HG03139 (cell line): ENCODE data around the gene FUCA1.
"Not testable (repeated sequence)": the region's sequence is repeated elsewhere in the genome, so short reads cannot be mapped to it uniquely, and the experiment has no call there.

ENCODE experiments used
- ATAC-seq: cut with Tn5 transposase; IDR thresholded peaks from one replicate; pipeline ENCODE4 v1.9.1; 2021; ENCODE audit not compliant: unreplicated experiment

Gene FUCA1

DNA sequence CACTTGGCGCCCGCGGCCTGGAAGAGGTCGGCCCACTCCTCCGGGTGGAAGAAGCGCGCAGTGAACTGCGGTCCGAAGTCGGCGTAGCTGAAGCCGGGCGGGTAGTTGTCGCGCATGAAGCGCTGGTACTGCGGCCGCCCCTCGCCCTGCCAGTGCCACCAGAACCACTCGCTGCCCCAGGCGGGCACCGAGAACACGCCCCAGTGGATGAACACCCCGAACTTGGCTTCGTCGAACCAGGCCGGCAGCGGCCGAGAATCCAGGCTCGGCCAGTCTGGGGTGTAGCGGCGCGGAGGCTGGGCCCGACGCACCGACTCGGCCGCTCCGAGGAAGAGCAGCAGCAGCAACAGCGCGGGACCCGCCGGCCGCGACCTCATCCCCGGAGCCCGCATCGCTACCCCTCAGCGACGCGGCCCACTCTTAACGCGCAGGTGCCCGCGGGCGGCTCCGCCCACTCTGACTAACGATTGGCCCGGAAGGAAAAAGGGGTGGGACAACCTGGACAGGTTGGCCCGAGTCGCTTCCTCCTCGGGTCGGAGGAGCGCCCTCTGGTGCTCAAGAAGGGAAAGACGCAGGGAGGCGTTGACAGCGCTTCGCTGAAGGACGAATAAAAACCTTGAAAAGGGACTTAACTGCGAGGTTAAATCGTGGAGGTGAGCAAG is at the start of gene FUCA1:
Gene FUCA1 (minus strand): TSS at position 396 of the 662 bp plus-strand sequence. CDS start 4 bp downstream, at position 392.
- ATAC-seq, result peak; percentile 80

DNA sequence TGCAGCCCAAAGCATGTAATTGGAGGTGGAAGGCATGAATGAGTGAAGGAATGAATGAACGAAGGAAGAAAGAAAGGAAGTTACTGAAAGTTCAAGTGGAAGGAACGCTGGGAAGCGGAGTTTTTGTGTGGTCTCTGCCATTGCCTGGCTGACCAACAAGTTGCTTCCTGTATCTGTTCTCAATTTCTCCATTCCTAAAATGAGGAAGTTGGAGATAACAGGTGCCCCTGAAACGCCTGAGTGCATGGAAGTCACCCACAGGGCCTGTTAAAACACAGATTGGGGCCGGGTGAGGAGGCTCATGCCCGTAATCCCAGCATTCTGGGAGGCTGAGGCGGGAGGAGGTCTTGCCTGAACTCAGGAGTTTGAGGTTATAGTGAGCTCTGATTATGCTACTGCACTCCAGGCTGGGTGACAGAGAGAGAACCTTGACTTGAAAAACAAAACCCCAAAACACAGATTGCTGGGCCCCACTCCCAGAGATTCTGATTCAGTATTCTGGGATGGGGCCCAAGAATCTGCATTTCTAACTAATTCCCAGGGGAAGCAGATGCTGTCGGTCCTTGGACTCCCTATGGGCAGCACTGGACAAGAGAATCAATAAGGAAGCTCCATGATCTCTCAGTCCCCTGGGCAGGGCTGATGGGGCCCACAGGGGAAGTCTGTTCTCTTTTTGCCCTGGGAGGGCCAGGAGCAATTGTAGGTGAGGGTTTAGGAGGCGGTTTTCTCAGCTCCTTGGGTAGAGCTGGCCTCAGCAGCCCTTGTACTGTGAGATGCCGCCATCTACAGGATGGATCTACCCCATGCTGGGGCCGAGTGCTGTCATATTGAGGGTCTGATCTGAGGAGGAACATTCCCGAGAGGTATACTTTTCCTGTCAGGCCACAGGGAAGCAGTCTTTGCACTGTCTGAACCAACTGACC is 48.4 kb upstream of the FUCA1 start:
- ATAC-seq, result peak; percentile 46

DNA sequence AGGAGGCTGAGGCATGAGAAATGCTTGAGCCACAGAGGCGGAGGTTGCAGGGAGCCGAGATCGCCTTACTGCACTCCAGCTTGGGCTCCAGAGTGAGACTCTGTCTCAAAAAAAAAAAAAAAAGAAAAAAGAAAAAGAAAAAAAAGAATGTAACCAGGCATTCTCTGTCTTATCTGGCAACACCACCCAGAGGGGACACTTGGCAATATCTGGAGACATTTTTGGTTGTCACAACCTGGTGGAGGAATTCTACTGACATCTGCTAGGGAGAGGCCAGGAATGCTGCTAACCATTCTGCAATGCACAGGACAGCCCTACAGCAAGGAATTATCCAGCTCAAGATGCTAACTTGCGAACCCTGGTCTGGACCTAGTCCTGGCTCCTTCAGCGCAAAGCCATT is 47.4 kb upstream of the FUCA1 start:
- ATAC-seq, result no peak

DNA sequence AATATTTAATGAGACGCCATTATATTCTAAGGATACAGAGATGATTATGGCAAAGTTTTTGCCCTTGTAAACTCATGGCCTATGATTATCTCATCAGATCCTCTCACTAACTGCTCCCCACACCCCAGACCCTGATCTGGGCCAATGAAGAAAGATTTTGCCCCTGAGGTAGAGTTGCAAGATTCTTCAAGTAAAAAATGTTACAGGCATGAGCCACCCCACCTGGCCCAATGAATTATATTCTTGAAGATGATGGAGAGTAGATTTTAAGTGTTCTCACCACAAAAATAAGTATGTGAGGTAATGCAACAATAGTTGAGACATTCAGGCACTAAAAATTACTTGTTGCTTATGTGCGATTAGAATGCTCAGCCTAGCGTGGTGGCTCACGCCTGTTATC is 46.8 kb upstream of the FUCA1 start:
- ATAC-seq, result no peak

DNA sequence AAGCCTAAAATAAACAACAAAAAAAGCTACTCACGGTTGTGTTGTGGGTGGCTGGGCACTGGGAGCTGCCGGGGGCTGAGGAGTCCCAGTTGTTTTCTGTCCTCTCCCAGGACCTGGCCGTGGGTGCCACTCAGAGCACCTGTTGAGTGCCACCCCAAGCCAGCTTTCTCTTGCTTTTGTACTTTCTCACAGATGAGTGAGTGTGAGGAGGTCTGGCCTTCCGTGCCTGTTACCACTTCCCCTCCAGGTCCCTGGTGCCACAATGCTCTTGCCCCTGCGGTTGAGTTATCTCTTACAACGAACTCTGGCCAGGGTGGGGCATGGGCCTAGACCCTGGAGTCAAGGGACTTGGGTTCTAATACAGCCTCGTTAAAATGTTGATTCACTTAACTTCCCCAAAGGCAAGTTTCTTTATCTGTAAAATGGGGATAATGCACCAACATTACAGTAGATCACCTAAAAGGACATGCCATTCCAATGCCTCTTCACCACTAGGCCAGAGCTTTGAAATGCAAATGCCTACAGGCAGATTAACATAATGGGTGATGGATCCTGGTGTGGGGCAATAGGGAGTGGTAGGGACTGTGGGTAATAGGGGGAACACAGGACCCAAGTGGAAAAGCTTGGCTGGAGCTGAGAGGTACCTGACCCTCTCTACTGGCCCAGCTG is 45.3 kb upstream of the FUCA1 start, which contains the start of gene CNR2:
Gene CNR2 (minus strand): TSS at position 151 of the 669 bp plus-strand sequence. CDS start 37,745 bp downstream, outside the sequence.
- ATAC-seq, result no peak

DNA sequence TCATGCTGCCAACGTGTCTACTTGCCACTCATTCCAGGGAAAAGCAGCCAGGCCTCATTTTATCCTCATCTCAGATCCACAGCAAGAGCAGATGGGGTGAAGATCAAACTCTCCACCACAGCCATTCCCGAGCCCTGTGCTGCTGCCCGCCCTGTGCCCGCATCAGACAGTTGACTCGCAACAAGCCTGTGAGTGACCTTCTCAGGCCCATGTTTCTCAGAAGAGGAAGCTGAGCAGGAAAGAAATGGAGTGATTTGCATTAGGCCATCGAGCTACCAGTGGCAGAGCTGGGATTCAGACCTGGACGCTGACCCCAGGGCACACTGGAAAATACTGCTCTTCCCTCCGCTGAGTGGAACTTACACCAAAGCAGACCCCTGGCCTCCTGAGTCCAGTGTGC is 43.8 kb upstream of the FUCA1 start:
- no peak for ATAC-seq

DNA sequence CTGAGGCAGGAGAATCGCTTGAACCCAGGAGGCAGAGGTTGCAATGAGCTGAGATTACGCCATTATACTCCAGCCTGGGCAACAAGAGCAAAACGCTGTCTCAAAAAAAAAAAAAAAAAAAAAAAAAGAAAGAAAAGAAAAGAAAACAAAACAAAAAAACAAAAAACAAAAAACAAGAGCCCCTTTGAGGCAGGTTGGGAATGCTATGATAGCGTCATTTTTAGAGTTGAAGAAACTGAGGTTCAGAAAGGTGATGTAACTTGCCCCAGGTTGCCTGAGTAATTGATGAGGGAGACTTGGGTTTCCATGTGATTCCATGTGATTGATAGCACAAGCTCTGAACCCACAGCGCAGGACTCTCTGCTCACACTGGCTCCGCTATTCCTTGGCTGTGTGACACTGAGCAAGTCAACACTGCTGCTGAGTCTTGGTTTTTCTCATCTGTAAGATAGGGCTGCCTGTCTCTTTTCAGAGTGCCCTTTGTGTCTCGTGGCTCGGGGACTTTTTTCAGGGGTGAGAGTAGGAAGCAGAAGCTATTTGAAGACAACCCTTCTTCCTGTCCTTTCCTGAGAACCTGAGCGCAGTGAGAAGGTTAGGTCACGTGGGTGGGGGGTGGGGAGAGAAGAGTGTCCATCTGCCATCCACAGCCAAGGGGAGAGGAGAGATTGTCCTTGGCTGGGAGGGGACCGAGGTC is 42.6 kb upstream of the FUCA1 start:
- no peak for ATAC-seq

DNA sequence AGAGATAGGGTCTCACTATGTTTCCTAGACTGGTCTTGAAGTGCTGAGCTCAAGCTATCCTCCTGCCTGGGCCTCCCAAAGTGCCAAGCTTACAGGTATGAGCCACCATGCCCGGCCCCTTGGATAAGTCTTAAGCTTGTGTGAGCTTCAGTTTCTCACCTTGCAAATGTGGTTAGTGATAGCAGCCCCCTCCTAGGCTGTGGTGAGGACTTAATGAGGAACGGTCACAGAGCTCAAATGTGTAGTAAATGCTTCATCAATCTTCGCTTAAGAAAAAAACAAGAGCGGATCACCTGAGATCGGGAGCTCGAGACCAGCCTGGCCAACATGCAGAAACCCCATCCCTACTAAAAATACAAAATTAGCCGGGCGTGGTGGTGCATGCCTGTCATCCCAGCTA is 42.1 kb upstream of the FUCA1 start:
- ATAC-seq, result no peak

DNA sequence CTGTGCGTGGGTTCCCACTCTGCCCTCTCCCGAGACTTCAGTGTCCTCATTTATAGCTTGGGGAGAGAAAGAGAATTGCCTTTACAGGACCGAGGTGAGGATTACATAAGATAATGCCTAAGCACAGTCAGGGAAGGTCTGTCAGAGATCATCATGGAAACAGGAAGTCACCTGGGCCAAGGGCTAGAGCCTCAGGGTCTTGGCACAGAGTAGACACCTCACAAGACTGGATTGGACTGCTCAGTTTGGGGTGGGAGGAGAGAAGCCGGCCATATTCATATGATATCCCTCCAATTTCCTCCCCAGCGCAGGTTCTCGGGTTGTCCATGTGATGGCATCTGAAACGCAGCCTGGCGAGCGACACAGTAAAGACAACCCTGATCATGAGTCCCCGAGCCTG is 41.3 kb upstream of the FUCA1 start:
- no peak for ATAC-seq

DNA sequence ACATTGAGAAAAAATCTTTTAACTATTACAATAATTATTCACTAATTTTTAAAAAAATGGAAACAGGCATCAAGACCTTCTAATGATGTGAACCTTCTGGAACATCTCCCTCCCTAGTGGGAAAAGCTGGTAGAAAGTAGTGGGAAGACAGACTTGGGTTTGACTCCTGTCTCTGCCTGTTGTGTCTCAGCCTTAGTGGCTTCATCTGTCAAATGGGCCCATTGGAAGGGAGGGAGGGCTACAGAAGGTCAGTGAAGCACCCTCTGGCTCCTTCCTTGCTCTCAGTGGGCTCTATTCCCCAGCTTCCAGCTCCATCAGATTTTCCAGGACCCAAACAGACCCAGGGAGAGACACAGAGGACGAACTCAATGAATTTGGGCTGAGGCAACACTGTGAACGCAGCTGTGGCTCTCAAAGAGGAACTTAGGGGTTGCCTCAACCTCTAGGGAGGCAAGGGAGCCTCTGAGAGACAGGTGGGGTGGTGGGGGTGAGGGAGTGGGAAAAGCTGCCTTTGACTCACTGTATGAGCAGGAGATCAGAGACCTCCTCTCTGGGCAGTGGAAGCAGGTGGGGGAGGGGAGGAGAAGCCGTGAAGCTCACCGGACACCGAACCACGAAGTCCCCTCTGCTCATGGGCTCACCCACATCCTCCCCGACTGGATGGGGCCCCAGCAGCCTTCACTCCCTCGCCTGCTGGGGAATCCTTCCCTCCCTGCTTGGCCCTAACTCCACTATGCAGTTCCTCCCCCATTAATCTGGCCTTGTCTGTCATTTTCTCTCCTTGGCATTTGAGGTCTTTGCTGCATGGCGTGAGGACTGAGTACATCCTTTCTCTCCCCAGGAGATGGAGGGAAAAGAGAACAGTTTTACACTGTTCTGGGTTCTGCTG is 40.6 kb upstream of the FUCA1 start:
- no peak for ATAC-seq

DNA sequence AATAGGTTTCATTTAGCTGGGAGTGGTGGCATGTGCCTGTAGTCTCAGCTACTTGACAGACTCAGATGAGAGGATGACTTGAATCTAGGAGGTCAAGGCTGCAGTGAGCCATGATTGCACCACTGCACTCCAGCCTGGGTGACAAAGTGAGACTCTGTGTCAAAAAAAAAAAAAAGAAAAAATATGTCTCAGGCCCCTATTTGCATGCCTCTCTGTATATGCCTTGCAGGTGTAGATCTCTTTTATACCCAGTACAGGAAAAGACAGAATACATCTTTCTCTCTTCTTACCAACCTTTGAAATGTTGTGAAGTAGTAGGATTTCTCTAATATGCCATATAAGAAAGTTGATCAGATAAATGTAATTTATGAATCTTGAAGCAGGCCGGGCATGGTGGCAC is 38.6 kb upstream of the FUCA1 start:
- no peak for ATAC-seq

DNA sequence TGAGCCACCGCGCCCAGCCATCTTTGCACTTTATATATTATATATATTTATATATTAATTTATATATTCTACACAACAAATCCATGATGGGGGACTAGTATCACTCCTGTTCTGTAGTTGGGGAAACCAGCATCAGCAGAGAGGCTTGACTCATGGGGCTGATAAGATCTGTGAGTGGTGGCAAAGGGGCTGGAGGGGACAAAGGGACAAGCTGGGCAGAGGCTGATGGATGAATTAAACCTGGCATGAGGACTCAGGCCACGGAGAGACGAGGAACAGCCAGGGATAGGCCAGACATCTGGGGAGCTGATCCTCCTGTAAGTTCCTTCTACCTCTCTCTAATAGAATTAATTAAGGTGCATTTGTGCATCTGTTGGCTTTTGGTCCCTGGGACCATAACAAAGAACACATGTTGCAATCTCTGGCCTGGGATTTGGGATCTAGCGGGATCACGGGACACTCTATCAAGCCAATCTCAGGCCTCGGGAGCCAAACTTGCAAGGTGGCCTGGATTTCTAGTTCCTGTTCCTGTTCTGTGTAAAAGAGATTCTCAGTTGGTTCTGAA is 37.5 kb upstream of the FUCA1 start:
- no peak for ATAC-seq

DNA sequence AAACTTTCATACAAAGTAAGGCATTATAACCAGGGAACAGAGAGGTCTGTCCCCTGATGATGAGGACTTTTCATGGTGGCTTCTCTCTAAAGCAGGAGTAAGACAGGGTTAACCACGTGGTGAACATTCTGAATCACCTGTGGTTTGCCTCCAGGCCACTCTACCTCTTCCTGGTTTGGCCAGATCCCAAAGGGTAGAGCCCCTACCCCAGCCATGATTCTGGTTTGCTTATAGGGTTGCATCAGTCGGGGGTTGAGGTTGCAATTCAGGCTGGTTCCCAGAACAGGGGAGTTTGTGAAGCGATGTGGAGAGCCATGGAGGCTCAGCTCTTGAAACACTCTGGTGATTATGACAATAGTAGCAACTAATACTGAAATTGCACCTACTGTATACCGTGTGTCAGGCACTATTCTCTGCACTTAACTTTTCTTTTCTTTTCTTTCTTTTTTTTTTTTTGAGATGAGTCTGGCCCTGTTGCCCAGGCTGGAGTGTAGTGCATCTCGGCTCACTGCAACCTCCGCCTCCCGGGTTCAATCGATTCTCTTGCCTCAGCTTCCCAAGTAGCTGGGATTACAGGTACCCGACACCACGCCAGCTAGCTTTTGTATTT is 36.8 kb upstream of the FUCA1 start:
- ATAC-seq, result peak; percentile 41

DNA sequence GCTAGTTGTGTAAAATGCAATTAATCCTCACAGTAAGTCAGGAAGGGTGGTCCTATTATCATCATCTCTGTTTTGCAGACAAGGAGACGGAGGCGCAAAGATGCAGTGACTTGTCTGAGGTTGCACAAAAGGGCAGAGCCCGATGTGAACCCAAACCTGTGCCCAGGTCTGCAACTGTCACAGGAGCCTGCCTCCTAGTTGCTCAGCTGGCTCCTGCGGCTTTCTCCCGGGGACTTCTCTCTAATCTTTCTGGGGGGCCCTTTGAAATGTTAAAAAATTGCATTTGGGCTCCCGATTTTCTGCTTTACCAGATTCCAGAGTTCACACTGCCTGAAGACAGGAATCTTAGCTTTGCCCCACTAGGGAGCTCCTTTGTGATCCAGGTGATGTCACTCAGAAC is 35.7 kb upstream of the FUCA1 start:
- no peak for ATAC-seq

DNA sequence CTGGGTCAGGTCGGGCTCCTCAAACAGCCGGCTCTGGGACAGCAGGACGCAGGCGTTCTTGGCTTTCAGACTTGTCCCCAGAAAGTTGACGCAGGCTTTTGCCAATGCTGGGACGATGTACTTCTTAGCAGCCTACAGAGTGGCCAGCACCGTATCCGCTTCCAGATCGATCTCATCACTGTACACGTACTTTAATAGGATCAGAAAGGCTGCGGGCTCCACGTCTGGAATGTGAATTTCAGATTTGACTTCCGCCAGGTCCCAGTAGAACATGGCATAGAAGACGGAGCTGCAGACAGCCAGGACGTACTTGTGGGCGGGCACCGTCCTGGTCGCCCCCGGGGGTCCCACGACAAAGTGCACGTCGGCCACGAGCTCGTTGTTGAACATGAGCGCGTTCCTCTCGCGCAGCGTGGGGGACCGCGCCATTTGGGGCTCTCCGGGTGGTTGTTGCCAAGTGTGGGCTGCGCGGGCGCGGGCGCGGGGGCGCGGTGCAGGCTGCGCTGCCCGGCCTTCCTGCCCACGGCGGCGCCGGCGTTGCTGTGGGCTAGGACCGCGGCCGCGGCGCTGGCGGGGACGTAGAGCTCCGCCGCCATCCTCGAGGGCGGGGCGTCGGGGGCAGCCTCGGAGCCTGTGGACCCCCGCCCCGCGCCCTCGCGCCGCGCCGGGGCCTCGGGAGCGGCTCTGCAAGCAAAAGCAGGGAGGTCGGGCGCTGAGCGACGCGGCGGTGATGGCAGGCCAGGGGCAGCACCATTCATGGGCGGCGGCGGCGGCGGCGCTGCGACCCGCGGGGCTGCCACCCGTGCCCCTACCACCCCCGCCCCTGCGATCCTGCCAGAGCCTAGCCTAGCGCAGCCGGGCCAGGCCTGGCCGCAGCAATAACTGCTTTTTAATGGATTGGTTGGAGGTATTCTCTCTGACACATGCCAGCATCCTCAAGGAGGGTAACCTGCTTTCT is 34.5 kb upstream of the FUCA1 start:
- no peak for ATAC-seq

DNA sequence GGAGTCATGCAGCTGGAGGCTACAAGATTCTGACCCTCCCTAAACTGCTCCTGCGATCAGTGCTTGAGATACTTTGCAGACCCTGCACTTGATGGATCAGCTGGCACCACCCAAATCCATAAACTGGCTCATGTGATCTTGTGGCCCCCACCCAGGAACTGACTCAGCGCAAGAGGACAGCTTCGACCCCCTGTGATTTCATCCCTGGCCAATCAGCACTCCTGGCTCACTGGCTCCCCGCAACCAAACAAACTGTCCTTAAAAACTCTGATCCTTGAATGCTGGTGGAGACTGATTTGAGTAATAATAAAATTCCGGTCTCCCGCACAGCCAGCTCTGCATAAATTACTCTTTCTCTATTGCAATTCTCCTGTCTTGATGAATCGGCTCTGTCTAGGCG is 31.9 kb upstream of the FUCA1 start:
- ATAC-seq, result not testable (repeated sequence)

DNA sequence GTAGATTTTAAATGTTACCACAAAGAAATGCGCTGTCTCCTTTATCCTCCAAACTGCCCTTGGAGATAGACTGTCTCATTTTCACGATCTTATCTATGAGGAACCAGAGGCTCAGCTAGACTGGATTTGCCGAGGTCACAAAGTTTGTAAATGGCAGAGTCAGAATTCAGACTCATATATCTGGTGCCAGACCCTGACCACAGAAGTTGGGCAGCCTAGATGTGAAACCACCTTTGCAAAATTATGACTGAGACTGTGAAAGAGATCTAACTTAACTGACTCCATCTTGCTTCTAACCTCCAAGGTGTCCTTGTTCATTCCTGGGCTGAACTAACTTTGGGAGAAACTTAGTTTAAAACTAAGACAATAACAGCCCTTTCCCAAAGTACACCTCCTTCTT is 31.0 kb upstream of the FUCA1 start:
- ATAC-seq, result no peak

DNA sequence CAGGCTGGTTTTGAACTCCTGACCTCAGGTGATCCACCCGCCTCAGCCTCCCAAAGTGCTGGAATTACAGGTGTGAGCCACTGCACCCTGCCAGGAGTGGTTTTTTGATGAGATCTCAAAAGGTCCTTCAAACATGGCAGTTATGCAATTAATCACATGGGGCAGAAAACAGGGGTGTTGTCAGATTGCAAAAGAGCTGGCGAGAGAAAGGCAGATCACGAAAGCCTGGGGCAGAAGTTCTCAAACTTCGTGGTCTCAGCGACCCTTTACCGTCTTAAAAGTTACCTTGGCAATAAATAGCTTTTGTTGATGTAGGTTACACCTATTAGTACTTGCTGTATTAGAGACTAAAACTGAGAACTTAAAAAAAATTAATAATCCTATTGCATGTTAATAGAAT is 29.0 kb upstream of the FUCA1 start:
- ATAC-seq, result no peak
